GM21619 (cell line): ENCODE results near the gene SRPX.

Source experiments
- ATAC-seq: cut with Tn5 transposase; IDR thresholded peaks from one replicate; pipeline ENCODE4 v1.9.1; 2021; ENCODE audit not compliant: unreplicated experiment

Gene SRPX

GRCh38 chrX:38211891-38212635 lies 8.6 kb downstream of the SRPX start:
- no peak for ATAC-seq

- no peak for ATAC-seq
Measured at GRCh38 chrX:38206542-38206941, 14.1 kb downstream of the SRPX start.

- no peak for ATAC-seq
Measured at GRCh38 chrX:38206036-38206435, 14.6 kb downstream of the SRPX start.

GRCh38 chrX:38205039-38205438 lies 15.6 kb downstream of the SRPX start:
- ATAC-seq = no peak

GRCh38 chrX:38192007-38192810 lies 28.5 kb downstream of the SRPX start:
- ATAC-seq = no peak

GRCh38 chrX:38189431-38190250 lies 31.0 kb downstream of the SRPX start:
- ATAC-seq = no peak

- ATAC-seq = no peak
Measured at GRCh38 chrX:38183596-38183995, 37.1 kb downstream of the SRPX start.

- ATAC-seq = no peak
Measured at GRCh38 chrX:38181357-38181756, 39.3 kb downstream of the SRPX start.

GRCh38 chrX:38178396-38178795 lies 42.3 kb downstream of the SRPX start:
- ATAC-seq = no peak

GRCh38 chrX:38175139-38175538 lies 45.5 kb downstream of the SRPX start:
- ATAC-seq = no peak

GRCh38 chrX:38172596-38172995 lies 48.1 kb downstream of the SRPX start:
- no peak for ATAC-seq

GRCh38 chrX:38170556-38170955 lies 50.1 kb downstream of the SRPX start:
- ATAC-seq = no peak

- no peak for ATAC-seq
Measured at GRCh38 chrX:38166478-38167083, 54.1 kb downstream of the SRPX start.

- ATAC-seq = no peak
Measured at GRCh38 chrX:38165023-38165422, 55.6 kb downstream of the SRPX start.

- ATAC-seq = no peak
Measured at GRCh38 chrX:38163193-38163592, 57.5 kb downstream of the SRPX start.

- no peak for ATAC-seq
Measured at GRCh38 chrX:38156838-38157237, 63.8 kb downstream of the SRPX start.

- no peak for ATAC-seq
Measured at GRCh38 chrX:38154818-38155217, 65.9 kb downstream of the SRPX start.

GRCh38 chrX:38154340-38154739 lies 66.3 kb downstream of the SRPX start:
- no peak for ATAC-seq

GRCh38 chrX:38151441-38151840 lies 69.2 kb downstream of the SRPX start:
- no peak for ATAC-seq

GRCh38 chrX:38150993-38151392 lies 69.7 kb downstream of the SRPX start:
- ATAC-seq = no peak

- ATAC-seq = no peak
Measured at GRCh38 chrX:38149016-38149415, 71.7 kb downstream of the SRPX start.
